WTC11 (cell line): ENCODE measurements around the gene GRM7.

Source experiments
- TF ChIP-seq, protein P1 (sequence below): fragments of 200-600 bp; IDR thresholded peaks from 2 replicates; pipeline ENCODE4 v1.8.0; 2022; ENCODE audit warnings: antibody characterized with exemption
- TF ChIP-seq, protein P2 (sequence below): sonication (generic); formaldehyde crosslinking; IDR thresholded peaks from 2 replicates; pipeline ENCODE4 v1.8.0; 2022; ENCODE audit warnings: mild to moderate bottlenecking, missing genetic modification reagents

DNA sequence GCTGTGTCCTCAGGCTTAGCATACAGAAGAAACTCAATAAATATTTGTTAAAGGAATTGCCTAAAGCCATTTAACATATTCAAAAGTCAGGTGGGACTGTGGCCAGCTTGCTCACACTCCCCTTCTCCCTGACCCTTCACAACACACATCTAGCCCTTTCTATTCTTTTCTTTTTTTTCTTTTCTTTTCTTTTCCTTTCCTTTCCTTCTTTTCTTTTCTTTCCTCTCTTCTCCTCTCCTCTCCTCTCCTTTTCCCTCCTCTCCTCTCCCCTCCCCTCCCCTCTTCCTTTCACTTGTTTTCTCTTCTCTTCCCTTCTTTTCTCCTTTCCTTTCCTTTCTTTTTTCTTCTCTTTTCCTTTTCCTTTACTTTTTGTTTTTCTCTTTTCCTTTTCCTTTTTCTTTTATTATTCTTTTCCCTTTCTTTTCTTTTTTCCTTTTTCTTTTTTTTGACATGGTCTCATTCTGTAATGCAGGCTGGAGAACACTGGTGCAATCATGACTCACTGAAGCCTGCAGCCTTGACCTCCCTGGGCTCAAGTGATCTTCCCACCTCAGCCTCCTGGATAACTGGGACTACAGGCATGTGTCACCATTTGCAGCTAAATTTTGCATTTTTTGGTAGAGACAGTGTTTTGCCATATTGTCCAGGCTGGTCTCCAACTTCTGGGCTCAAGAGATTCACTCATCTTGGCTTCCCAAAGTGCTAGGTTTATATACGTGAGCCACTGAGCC lies 377.8 kb downstream of the GRM7 start:
- TF ChIP-seq, protein P1, sequence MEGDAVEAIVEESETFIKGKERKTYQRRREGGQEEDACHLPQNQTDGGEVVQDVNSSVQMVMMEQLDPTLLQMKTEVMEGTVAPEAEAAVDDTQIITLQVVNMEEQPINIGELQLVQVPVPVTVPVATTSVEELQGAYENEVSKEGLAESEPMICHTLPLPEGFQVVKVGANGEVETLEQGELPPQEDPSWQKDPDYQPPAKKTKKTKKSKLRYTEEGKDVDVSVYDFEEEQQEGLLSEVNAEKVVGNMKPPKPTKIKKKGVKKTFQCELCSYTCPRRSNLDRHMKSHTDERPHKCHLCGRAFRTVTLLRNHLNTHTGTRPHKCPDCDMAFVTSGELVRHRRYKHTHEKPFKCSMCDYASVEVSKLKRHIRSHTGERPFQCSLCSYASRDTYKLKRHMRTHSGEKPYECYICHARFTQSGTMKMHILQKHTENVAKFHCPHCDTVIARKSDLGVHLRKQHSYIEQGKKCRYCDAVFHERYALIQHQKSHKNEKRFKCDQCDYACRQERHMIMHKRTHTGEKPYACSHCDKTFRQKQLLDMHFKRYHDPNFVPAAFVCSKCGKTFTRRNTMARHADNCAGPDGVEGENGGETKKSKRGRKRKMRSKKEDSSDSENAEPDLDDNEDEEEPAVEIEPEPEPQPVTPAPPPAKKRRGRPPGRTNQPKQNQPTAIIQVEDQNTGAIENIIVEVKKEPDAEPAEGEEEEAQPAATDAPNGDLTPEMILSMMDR: no peak
- TF ChIP-seq, protein P2, sequence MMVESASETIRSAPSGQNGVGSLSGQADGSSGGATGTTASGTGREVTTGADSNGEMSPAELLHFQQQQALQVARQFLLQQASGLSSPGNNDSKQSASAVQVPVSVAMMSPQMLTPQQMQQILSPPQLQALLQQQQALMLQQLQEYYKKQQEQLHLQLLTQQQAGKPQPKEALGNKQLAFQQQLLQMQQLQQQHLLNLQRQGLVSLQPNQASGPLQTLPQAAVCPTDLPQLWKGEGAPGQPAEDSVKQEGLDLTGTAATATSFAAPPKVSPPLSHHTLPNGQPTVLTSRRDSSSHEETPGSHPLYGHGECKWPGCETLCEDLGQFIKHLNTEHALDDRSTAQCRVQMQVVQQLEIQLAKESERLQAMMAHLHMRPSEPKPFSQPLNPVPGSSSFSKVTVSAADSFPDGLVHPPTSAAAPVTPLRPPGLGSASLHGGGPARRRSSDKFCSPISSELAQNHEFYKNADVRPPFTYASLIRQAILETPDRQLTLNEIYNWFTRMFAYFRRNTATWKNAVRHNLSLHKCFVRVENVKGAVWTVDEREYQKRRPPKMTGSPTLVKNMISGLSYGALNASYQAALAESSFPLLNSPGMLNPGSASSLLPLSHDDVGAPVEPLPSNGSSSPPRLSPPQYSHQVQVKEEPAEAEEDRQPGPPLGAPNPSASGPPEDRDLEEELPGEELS (CRISPR knock-in tag): no peak
